ENCODE measurements around the gene MAP3K21. TPM values are rescaled to one million over a fixed set of nuclear protein-coding genes. Genes with fewer than 3 reads are reported as not detected.
A peak's percentile ranks its signal among the peaks of the same experiment; 100 is the strongest.

MAP3K21 gene
- total RNA-seq, 2 donors from 2014 or later = 0.64 to 3.0 TPM

DNA sequence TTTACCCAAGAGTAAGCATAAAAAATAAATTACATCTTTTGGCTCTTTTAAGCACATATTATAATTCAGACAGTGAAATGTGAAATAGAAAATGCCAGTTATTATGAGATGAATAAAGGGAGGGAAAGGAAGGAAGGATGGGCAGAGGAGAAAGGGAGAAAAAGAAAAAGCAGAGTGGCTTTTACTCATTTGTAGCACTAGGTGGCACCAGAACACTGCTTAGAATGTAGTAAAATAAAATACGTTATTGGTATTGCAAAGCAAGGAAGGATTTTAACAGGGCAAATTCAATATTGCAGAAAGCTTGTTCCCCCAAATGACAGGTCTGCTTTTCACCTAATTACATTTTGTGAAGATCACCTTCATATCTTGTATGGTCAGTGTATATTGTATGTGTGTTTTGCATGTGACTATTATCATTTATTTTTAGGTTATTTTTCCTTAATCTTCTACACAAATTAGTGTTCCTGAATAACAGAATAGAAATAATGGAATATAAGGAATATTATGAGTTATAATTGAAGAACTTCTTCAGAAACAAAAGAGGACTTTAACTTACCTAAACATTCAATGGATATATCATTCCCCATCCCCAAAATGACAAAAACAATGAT, 22.9 kb upstream of the MAP3K21 start:
- Mint-ChIP-seq H3K4me3 (no peak overlapping the region), H3K9me3 (no peaks in the 10 kb centered on the region), H3K27me3 (peaks cover 21 to 36% of the 10 kb centered on the region in 2 donors), H3K27ac (no peak overlapping the region), H3K4me1 (ENCODE audit: low read depth in 2 of 2) (no peaks in the 10 kb centered on the region), H3K36me3 (no peaks in the 10 kb centered on the region)
- DNase-seq (ENCODE audit: low spot score) (no peak), ATAC-seq (no peak)

DNA sequence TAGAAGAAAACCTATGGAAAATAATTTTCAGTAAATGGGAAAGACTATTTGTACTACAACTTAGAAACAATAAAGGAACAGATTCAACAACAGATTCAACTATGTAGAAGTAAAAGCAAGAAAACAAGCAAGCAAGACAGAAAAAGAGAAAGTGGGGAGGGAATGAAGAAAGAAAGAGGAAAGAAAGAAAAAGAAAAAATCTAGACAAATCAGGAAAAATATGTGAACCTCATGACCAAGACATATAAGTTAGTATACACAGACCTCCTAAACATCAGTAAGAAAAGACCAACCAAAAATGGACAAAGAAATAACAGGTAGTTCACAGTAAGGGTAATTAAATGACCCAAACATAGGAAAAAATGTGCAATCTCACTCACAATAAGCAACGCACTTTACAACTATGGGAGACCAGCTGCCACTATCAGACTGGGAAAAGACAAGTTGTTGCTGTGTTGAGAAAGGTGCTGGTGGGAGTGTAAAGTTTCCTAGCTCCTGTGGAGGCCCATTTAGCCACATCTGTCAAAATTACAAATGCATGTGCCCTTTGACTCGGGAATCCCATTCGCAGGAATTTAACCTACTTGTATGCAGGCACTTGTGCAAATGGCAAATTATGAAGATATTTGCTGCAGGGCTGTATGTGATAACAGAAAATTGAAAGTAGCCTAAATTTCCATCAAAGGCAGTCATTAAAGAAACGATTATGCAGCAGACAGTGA, 13.9 kb upstream of the MAP3K21 start:
- peaks cover 18 to 56% of the 10 kb centered on the region in 2 donors for H3K27me3 Mint-ChIP-seq
- no peak for ATAC-seq
- H3K36me3 Mint-ChIP-seq = no peaks in the 10 kb centered on the region
- DNase-seq (ENCODE audit: low spot score) = no peak
- no peak overlapping the region for H3K27ac Mint-ChIP-seq
- H3K4me3 Mint-ChIP-seq = no peak overlapping the region
- H3K4me1 Mint-ChIP-seq (ENCODE audit: low read depth in 2 of 2) = no peaks in the 10 kb centered on the region
- no peaks in the 10 kb centered on the region for H3K9me3 Mint-ChIP-seq

DNA sequence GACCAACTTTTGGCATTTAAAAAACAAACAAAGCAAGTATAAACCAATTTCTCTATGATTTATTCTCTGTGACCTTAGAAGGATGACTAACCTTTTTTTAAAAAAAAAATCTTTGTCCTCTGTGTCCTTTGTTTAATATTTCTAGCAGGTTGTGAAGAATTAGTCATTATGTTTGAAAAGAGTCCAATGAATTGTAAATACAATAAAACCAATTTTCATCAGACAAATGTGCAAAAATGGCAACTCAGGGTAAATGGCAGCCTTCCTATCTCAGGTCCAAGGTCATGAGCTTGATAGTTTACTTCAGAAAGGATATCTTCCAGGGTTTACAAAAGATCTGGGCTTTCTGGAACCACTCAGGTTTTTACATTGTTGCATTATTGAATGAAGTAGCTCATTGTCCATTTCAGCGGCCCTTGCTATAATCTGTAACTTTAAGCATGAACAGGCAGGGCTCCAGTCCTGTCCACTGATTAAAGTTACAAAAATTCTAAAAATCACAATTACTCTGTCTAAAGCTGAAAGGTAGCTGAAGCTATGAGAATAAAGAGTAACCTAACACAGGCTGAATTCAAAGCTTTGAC, 11.7 kb upstream of the MAP3K21 start:
- H3K27ac Mint-ChIP-seq = no peak overlapping the region
- no peak for DNase-seq (ENCODE audit: low spot score)
- H3K4me3 Mint-ChIP-seq = no peak overlapping the region
- no peaks in the 10 kb centered on the region for H3K36me3 Mint-ChIP-seq
- no peak for ATAC-seq
- peaks cover 21 to 66% of the 10 kb centered on the region in 2 donors for H3K27me3 Mint-ChIP-seq
- no peaks in the 10 kb centered on the region for H3K9me3 Mint-ChIP-seq
- no peaks in the 10 kb centered on the region for H3K4me1 Mint-ChIP-seq (ENCODE audit: low read depth in 2 of 2)

DNA sequence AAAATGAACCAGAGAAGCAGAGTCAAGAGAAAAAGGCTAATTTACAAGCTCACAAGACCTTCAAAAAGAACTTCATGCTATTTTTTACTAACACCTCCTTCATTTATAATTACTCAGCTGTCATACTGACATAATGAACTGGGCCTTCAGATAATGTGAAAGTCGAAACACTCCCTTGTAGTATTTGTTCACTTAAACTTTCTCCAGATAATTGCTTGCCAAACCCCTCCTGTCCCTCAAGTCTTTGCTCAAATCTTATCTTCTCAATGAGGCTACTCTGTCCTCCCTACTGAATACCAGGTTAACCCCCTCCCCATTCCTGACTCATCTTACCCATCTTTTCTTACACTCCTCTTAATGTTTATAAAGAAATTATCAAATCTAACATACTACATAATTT, 11.1 kb upstream of the MAP3K21 start:
- Mint-ChIP-seq H3K27ac (no peak overlapping the region), H3K9me3 (no peaks in the 10 kb centered on the region), H3K4me3 (no peak overlapping the region), H3K4me1 (ENCODE audit: low read depth in 2 of 2) (no peaks in the 10 kb centered on the region), H3K27me3 (peaks cover 19 to 64% of the 10 kb centered on the region in 2 donors), H3K36me3 (no peaks in the 10 kb centered on the region)
- DNase-seq (ENCODE audit: low spot score) (no peak), ATAC-seq (no peak)

DNA sequence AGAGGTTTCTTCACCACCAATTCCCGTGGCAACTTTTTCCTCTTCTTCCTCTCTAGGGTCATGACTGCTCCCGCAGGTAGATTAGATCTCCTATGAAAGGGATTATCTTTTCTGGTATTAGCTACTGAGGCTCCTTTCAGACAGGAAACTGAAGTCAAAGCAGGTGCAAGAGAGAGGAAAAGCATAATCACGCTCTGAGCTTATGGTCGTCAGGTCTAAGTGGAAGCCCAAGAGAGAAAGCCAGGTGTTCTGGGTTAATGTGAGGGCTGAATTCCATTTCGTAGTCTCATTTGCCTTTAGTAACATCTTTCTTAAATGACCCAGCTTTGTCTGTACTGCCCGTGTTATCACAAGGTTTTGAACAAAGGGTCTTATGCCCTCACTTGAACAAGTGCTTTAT, 8.3 kb upstream of the MAP3K21 start:
- DNase-seq (ENCODE audit: low spot score) = no peak
- no peaks in the 10 kb centered on the region for H3K36me3 Mint-ChIP-seq

DNA sequence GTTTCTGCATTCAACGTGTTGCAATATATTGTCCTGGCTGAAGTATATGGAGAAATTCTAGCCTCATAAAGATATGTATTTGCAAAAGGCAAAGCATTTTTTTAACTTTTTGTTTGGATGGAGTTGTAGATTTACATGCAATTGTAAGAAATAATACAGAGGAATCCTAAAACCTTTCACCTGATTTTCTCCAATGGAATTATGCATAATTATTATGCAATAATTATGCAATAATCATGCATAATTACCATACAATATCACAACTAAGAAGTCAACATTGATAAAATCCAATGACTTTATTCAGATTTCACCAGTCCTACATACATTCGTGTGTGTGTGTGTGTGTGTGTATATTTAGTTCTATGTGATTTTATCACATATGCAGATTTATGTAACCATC, 7.5 kb upstream of the MAP3K21 start:
- Mint-ChIP-seq H3K4me3 (no peak overlapping the region), H3K4me1 (ENCODE audit: low read depth in 2 of 2) (no peaks in the 10 kb centered on the region), H3K36me3 (no peaks in the 10 kb centered on the region), H3K27me3 (peaks cover 15 to 59% of the 10 kb centered on the region in 2 donors), H3K9me3 (peaks cover 2% of the 10 kb centered on the region), H3K27ac (no peak overlapping the region)
- no peak for ATAC-seq
- no peak for DNase-seq (ENCODE audit: low spot score)

More for the DNA sequence above, 8.3 kb upstream of the MAP3K21 start:
- Mint-ChIP-seq H3K27me3 (peaks cover 15 to 66% of the 10 kb centered on the region in 2 donors), H3K27ac (no peak overlapping the region), H3K4me1 (ENCODE audit: low read depth in 2 of 2) (no peaks in the 10 kb centered on the region), H3K4me3 (no peak overlapping the region), H3K9me3 (no peaks in the 10 kb centered on the region)
- no peak for ATAC-seq

DNA sequence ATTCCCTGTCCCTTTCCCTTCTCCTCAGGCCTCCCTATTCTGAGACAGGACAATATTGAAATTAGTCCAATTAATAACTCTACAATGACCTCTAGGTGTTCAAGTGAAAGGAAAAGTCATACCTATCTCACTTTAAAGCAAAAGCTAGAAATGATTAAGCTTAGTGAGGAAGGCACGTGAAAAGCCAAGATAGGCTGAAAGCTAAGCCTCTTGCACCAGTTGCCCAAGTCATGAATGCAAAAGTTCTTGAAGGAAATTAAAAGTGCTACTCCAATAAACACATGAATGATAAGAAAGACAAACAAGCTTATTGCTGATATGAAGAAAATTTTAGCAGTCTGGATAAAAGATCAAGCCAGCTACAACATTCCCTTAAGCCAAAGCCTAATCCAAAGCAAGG, 3.8 kb upstream of the MAP3K21 start:
- Mint-ChIP-seq H3K27me3 (peaks cover 8 to 36% of the 10 kb centered on the region in 2 donors), H3K9me3 (peaks cover 3% of the 10 kb centered on the region), H3K36me3 (no peaks in the 10 kb centered on the region), H3K4me3 (no peak overlapping the region), H3K4me1 (ENCODE audit: low read depth in 2 of 2) (peaks cover 0 to 3% of the 10 kb centered on the region in 2 donors), H3K27ac (no peak overlapping the region)
- no peak for ATAC-seq
- no peak for DNase-seq (ENCODE audit: low spot score)

DNA sequence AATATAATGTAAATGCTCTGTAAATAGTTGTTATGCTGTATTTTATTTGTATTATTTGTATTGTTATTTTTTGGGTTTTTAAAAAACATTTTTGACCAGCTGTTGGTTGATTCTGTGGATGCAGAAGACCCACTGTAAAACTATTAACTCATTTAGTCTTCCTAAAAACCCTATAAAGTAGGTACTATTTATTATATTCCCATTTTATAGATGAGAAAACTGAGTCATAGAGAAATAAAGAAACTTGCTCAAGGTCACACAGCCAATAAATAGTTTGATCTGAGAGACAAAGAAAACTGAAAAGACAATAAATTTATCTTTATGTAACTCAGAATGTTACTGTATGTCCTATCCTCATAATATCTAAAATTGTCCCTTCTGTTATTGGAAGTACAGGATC, 1.2 kb upstream of the MAP3K21 start:
- no peak overlapping the region for H3K4me3 Mint-ChIP-seq
- H3K36me3 Mint-ChIP-seq = no peaks in the 10 kb centered on the region
- DNase-seq (ENCODE audit: low spot score) (no peak), ATAC-seq (no peak)
- peaks cover 7 to 9% of the 10 kb centered on the region in 2 donors for H3K4me1 Mint-ChIP-seq (ENCODE audit: low read depth in 2 of 2)
- H3K9me3 Mint-ChIP-seq = peaks cover 3% of the 10 kb centered on the region
- H3K27ac Mint-ChIP-seq = no peak overlapping the region
- peaks cover 3 to 25% of the 10 kb centered on the region in 2 donors for H3K27me3 Mint-ChIP-seq

DNA sequence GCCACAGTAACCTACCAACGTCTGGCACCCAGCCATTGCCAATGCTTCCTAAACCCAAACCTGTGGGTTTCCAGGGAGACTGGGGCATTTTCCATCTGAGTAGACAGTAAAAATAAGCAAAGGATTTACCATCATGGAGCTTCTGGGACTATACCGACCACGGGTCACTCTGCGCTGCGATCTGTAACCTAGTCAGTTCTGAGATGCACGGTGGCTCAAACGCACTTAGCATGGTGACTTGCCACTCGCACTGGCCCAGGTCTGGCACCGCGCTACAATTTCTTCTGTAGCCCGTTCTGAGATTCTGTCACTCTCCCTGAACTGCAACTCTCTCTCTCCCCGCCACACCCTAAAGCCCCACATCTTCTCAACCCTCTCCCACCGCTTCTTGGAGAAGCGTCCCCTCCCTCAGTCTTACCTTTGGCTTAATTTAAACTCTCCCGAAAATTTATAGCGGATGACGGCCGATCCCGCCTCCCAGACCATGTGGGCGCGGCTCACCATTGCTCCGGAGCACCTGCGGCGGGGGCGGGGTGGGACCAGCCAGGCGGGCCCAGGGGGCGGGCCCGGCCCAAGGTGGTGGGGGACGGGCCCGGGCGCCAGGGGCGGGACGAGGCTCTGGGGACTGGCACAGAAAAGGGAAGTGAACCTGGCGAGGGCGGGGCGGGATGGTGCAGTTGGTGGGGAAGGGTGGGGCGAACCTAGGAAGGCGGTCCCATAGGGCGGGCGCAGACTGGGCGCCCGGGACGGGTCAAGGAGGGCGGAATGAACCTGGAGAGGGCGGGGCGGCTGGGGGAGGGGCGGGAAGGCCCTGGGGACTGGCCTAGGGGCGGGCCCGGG, 493 bp upstream of the MAP3K21 start:
- H3K9me3 Mint-ChIP-seq = peaks cover 3% of the 10 kb centered on the region
- peaks cover 5 to 26% of the 10 kb centered on the region in 2 donors for H3K27me3 Mint-ChIP-seq
- H3K4me3 Mint-ChIP-seq = peak overlapping the region; percentile 59
- peak; percentile 95 for ATAC-seq
- no peaks in the 10 kb centered on the region for H3K36me3 Mint-ChIP-seq
- H3K27ac Mint-ChIP-seq = no peak overlapping the region
- H3K4me1 Mint-ChIP-seq (ENCODE audit: low read depth in 2 of 2) = peaks cover 7 to 9% of the 10 kb centered on the region in 2 donors
- DNase-seq (ENCODE audit: low spot score) = peak; percentile 83

DNA sequence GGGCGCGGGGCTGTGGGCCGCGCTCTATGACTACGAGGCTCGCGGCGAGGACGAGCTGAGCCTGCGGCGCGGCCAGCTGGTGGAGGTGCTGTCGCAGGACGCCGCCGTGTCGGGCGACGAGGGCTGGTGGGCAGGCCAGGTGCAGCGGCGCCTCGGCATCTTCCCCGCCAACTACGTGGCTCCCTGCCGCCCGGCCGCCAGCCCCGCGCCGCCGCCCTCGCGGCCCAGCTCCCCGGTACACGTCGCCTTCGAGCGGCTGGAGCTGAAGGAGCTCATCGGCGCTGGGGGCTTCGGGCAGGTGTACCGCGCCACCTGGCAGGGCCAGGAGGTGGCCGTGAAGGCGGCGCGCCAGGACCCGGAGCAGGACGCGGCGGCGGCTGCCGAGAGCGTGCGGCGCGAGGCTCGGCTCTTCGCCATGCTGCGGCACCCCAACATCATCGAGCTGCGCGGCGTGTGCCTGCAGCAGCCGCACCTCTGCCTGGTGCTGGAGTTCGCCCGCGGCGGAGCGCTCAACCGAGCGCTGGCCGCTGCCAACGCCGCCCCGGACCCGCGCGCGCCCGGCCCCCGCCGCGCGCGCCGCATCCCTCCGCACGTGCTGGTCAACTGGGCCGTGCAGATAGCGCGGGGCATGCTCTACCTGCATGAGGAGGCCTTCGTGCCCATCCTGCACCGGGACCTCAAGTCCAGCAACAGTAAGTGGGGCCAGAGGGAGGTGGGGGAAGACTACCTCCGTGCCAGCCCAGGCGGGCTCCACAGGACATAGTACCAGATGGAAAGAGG, 808 bp downstream of the MAP3K21 start:
- no peak overlapping the region for H3K27ac Mint-ChIP-seq
- ATAC-seq (peak in 1 of 2 donors; percentile 45), DNase-seq (ENCODE audit: low spot score) (no peak)
- peak overlapping the region; percentile 60 for H3K4me3 Mint-ChIP-seq
- H3K9me3 Mint-ChIP-seq = peaks cover 3% of the 10 kb centered on the region
- peaks cover 9 to 22% of the 10 kb centered on the region in 2 donors for H3K27me3 Mint-ChIP-seq
- peaks cover 7 to 9% of the 10 kb centered on the region in 2 donors for H3K4me1 Mint-ChIP-seq (ENCODE audit: low read depth in 2 of 2)
- H3K36me3 Mint-ChIP-seq = no peaks in the 10 kb centered on the region

DNA sequence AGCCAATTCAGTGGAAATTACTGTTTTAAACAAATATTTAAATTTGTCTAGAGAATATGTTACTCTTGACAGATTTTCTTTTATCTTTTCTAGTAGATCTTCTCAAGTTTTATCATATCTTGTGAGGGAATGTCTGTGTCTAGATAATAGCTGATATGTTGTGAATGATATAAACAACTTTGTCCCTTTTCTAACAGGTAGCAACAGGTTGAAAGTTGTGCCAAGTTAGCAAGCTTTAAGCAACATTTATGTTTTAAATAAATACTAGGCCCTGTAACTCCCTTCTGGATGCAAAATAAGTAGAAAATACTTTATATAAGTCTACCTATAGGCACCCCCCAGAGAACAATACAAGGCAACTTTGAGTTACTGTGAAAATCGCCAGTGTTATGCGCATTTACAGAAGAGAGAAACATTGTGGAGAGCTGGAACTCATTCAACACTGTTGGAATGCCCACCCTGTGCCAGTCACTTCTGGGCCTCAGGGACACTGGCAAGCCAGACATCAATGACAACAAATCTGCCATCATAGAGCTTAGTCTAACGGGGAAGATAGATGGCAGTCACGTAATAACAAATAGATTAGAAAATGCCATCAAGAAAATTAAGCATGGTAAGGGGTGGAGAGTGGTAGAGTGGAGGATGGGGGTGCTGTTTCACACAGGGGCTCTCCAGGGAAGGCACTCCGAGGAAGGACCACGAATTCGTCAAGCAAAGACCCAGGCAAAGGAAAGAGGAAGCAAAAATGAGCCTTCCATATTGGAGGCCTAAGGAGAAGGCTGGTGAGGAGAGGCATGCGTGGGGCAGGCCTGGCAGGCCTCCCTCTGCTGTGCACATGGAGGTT, 4.4 kb downstream of the MAP3K21 start:
- ATAC-seq (no peak), DNase-seq (ENCODE audit: low spot score) (no peak)
- Mint-ChIP-seq H3K9me3 (no peaks in the 10 kb centered on the region), H3K27me3 (peaks cover 13 to 22% of the 10 kb centered on the region in 2 donors), H3K4me1 (ENCODE audit: low read depth in 2 of 2) (peaks cover 6 to 9% of the 10 kb centered on the region in 2 donors), H3K27ac (no peak overlapping the region), H3K4me3 (no peak overlapping the region), H3K36me3 (no peaks in the 10 kb centered on the region)

DNA sequence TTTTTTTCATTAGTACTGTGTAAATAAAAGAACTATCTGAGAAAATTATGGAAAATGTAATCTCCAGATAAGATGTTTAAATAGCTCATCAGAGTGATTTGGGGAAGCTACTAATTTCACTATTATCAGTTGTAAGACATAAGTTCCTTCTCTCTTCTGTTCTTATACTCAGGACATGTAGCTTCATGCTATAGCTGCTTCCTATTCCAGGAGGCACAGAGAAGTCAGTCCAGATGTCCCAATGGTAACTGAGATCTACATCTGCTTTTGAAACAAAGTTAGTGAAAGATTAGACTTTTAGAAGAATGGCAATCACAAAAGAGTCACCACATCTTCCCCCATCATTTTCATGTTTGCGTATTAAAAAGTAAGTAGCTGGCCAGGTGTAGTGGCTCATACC, 5.6 kb downstream of the MAP3K21 start:
- H3K27me3 Mint-ChIP-seq = peaks cover 18 to 24% of the 10 kb centered on the region in 2 donors
- DNase-seq (ENCODE audit: low spot score) = no peak
- no peak overlapping the region for H3K4me3 Mint-ChIP-seq
- no peak for ATAC-seq
- no peaks in the 10 kb centered on the region for H3K9me3 Mint-ChIP-seq
- H3K4me1 Mint-ChIP-seq (ENCODE audit: low read depth in 2 of 2) = peaks cover 4 to 9% of the 10 kb centered on the region in 2 donors
- H3K27ac Mint-ChIP-seq = no peak overlapping the region
- no peaks in the 10 kb centered on the region for H3K36me3 Mint-ChIP-seq

Measured in natural killer cell treated with Interleukin-12 subunit alpha and Interleukin-12 subunit beta and Interleukin-15 and Interleukin-18, amount 100 ng/mL, for 72 hours (primary cell).